Measurements from ENCODE around the gene RGS3. TPM values are rescaled to one million over a fixed set of nuclear protein-coding genes. Genes with fewer than 3 reads are reported as not detected.

RGS3 gene
- polyA plus RNA-seq, 1 of the 3 experiments (the other 2 are of a cell fraction): 50.6 TPM

DNA sequence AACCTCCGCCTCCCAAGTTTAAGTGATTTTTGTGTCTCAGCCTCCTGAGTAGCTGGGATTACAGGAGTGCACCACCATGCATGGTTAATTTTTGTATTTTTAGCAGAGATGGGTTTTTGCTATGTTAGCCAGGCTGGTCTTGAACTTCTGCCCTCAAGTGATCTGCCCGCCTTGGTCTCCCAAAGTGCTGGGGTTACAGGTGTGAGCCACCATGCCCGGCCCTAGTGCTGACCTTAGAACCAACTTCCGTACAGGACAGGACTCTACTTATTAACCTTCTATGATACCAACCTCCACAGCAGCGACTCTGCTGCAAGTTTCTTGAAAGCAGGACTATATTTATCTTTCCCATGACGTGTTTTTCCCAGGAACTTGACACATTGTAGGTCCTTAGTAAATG, 176.9 kb downstream of the RGS3 start:
- H3K27ac ChIP-seq (ENCODE audit: low read depth in 2 of 2, low read length in 1 of 2): no peak overlapping the region
- DNase-seq: no peak
- no peak overlapping the region for H3K9ac ChIP-seq
- no peaks in the 10 kb centered on the region for H4K20me1 ChIP-seq (ENCODE audit: insufficient read depth)
- no peak overlapping the region for H3K4me2 ChIP-seq
- no peaks in the 10 kb centered on the region for H3K36me3 ChIP-seq (replicated peaks in 1 of 2; ENCODE audit: control insufficient read depth in 1 of 2, insufficient read depth in 2 of 2, low read length in 1 of 2)
- ChIA-PET CTCF (interaction anchor here (1.6 to 1.7 kb wide), 2 partner anchors 15 to 47 kb away, joined by 4 to 5 read pairs; no protein-coding TSS in a partner anchor), POLR2A (no interaction called here)
- no peaks in the 10 kb centered on the region for H3K9me2 ChIP-seq
- TF ChIP-seq GABPA (IDR thresholded peaks at IDR 0.05; ENCODE audit: low read depth) (no peak), FOSL2 (IDR thresholded peaks at IDR 0.05; ENCODE audit: borderline replicate concordance, low read depth) (no peak), SMC3 (IDR thresholded peaks at IDR 0.05; ENCODE audit: low read depth, low read length) (no peak), GATA2 (CRISPR knock-in tag; IDR thresholded peaks at IDR 0.05) (no peak), MXI1 (IDR thresholded peaks at IDR 0.05; ENCODE audit: low read depth, low read length) (no peak), SIN3A (IDR thresholded peaks at IDR 0.05; ENCODE audit: borderline replicate concordance, low read depth, low read length) (no peak), FOXJ3 (CRISPR knock-in tag; IDR thresholded peaks at IDR 0.05) (no peak), NFIC (IDR thresholded peaks at IDR 0.05; ENCODE audit: borderline replicate concordance) (no peak), TEAD4 (IDR thresholded peaks at IDR 0.05; ENCODE audit: borderline replicate concordance, insufficient read depth) (no peak)
- TF ChIP-seq, protein P1, sequence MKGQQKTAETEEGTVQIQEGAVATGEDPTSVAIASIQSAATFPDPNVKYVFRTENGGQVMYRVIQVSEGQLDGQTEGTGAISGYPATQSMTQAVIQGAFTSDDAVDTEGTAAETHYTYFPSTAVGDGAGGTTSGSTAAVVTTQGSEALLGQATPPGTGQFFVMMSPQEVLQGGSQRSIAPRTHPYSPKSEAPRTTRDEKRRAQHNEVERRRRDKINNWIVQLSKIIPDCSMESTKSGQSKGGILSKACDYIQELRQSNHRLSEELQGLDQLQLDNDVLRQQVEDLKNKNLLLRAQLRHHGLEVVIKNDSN (IDR thresholded peaks at IDR 0.05; ENCODE audit: borderline replicate concordance, low read depth): no peak
- TF ChIP-seq, protein P2, sequence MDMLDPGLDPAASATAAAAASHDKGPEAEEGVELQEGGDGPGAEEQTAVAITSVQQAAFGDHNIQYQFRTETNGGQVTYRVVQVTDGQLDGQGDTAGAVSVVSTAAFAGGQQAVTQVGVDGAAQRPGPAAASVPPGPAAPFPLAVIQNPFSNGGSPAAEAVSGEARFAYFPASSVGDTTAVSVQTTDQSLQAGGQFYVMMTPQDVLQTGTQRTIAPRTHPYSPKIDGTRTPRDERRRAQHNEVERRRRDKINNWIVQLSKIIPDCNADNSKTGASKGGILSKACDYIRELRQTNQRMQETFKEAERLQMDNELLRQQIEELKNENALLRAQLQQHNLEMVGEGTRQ (IDR thresholded peaks at IDR 0.05; ENCODE audit: borderline replicate concordance, low read depth, low read length): no peak
- TF ChIP-seq, protein P3, sequence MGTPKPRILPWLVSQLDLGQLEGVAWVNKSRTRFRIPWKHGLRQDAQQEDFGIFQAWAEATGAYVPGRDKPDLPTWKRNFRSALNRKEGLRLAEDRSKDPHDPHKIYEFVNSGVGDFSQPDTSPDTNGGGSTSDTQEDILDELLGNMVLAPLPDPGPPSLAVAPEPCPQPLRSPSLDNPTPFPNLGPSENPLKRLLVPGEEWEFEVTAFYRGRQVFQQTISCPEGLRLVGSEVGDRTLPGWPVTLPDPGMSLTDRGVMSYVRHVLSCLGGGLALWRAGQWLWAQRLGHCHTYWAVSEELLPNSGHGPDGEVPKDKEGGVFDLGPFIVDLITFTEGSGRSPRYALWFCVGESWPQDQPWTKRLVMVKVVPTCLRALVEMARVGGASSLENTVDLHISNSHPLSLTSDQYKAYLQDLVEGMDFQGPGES (IDR thresholded peaks at IDR 0.05; ENCODE audit: low read depth, low read length): no peak
- TF ChIP-seq, protein P4, sequence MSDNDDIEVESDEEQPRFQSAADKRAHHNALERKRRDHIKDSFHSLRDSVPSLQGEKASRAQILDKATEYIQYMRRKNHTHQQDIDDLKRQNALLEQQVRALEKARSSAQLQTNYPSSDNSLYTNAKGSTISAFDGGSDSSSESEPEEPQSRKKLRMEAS (IDR thresholded peaks at IDR 0.05; ENCODE audit: low read depth): no peak
- no peaks in the 10 kb centered on the region for H3K27me3 ChIP-seq (ENCODE audit: insufficient read depth)
- H3K4me3 ChIP-seq (ENCODE audit: low read depth in 2 of 2, low read length in 1 of 2): no peak overlapping the region
- no peaks in the 10 kb centered on the region for H3K79me2 ChIP-seq (ENCODE audit: insufficient read depth)
- H3F3A ChIP-seq (replicated peaks; ENCODE audit: insufficient read depth): peaks cover 6% of the 10 kb centered on the region
- 91% methylated on average over 6 of the region's 6 CpGs for WGBS (ENCODE audit: low lambda C conversion rate)
- no peak overlapping the region for H2AFZ ChIP-seq (ENCODE audit: low read depth)
- peaks cover 7% of the 10 kb centered on the region; the same call in 1 of the 2 replicates for H3K9me3 ChIP-seq
- peaks cover 0 to 4% of the 10 kb centered on the region in 2 experiments; a peak in 2 of 4 replicates for H3K4me1 ChIP-seq (ENCODE audit: control insufficient read depth in 1 of 2, insufficient read depth in 2 of 2, low read depth in 1 of 2, low read length in 1 of 2)
